Measurements from ENCODE around the gene RGSL1. TPM values are rescaled to one million over a fixed set of nuclear protein-coding genes. Genes with fewer than 3 reads are reported as not detected.

RGSL1 gene
- total RNA-seq, 2 donors from 2014 or later = not detected

DNA sequence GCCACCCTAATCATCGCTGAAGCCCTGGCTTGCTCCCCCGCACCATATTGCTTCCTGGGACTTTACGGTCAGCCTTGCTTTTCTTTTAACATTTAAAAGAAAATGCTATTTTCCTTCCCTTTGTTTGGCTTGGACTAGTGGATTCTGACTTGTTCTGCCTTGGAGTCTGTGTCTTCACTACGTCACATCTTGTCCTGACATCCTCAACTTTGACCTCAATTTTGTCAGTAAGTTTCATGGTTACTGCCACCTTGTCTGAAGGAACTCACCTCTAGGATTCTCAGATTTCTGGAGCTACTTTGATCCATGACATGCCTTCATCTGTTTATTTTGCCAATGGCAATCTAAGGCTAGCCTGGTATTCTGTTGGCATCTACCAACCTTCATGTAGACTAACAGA, 134.8 kb downstream of the RGSL1 start:
- Histone ChIP-seq H3K27me3 (ENCODE audit: control insufficient read depth, insufficient read depth, low read length, poor library complexity, severe bottlenecking) (no peaks in the 10 kb centered on the region), H3K4me1 (ENCODE audit: control insufficient read depth, insufficient read depth, low read length) (peaks cover 3% of the 10 kb centered on the region), H3K36me3 (ENCODE audit: control insufficient read depth, insufficient read depth, low read length) (no peaks in the 10 kb centered on the region), H3K27ac (ENCODE audit: low read depth, low read length) (no peak overlapping the region), H3K9ac (ENCODE audit: extremely low read depth, low read length, poor library complexity, severe bottlenecking) (no peak overlapping the region), H3K9me3 (ENCODE audit: control insufficient read depth, low read length) (no peaks in the 10 kb centered on the region), H3K4me3 (ENCODE audit: low read length) (no peak overlapping the region)
- peaks cover 16% of the 10 kb centered on the region for H3K4me1 Mint-ChIP-seq
- DNase-seq = no peak
- no peaks in the 10 kb centered on the region for H3K27me3 Mint-ChIP-seq (ENCODE audit: insufficient read depth)
- no peak overlapping the region for H3K4me3 Mint-ChIP-seq
- 86 to 95% methylated on average over 2 to 4 of the region's 4 CpGs for WGBS, 2 experiments (ENCODE audit: insufficient coverage in 1 of 2, insufficient read length in 1 of 2)
- no peaks in the 10 kb centered on the region for H3K9me3 Mint-ChIP-seq
- H3K27ac Mint-ChIP-seq = no peak overlapping the region
- H3K36me3 Mint-ChIP-seq (ENCODE audit: low read depth) = peaks cover 9% of the 10 kb centered on the region
- TF ChIP-seq, protein P1, sequence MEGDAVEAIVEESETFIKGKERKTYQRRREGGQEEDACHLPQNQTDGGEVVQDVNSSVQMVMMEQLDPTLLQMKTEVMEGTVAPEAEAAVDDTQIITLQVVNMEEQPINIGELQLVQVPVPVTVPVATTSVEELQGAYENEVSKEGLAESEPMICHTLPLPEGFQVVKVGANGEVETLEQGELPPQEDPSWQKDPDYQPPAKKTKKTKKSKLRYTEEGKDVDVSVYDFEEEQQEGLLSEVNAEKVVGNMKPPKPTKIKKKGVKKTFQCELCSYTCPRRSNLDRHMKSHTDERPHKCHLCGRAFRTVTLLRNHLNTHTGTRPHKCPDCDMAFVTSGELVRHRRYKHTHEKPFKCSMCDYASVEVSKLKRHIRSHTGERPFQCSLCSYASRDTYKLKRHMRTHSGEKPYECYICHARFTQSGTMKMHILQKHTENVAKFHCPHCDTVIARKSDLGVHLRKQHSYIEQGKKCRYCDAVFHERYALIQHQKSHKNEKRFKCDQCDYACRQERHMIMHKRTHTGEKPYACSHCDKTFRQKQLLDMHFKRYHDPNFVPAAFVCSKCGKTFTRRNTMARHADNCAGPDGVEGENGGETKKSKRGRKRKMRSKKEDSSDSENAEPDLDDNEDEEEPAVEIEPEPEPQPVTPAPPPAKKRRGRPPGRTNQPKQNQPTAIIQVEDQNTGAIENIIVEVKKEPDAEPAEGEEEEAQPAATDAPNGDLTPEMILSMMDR (conservative IDR thresholded peaks at IDR 0.05) = no peak

DNA sequence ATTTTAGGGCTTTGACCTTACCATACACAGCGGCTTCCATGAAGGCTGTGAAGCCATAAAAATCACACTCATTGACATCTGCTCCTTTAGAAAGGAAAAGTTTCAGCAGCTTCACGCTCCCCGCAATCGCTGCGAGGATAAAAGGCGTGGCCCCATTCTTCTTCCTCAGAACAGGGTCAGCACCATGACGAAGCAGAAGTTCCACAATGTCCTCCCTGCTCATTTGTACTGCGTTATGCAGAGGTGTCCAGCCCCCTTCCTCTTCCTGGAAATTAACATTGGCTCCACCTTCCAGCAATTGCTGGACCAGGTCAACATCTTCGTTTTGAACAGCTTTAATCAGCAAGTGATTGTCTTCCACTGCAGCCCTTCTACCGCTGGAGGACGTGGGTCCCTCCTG, 136.4 kb downstream of the RGSL1 start:
- H3K36me3 ChIP-seq (ENCODE audit: control insufficient read depth, insufficient read depth, low read length) = no peaks in the 10 kb centered on the region
- no peaks in the 10 kb centered on the region for H3K9me3 Mint-ChIP-seq

DNA sequence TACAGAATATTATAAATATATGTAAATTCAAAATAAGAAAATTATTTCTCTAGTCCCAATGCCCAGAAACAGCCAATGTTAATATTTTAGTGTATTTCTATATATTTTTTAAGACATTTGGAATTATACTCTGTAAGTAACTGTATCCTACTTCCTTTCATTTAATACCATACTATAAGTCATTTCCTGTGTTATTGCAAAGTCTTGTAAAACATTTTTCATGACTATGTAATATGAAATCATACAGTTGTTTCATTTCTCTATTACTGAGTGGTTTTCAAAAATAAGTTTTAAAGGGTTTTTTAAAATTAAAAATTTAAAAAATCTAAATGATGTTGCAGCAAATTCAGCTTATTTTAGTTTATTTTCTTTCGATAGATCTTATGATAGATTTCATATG, 137.1 kb downstream of the RGSL1 start:
- Mint-ChIP-seq H3K4me1 (peaks cover 13% of the 10 kb centered on the region), H3K27ac (no peak overlapping the region), H3K27me3 (ENCODE audit: insufficient read depth) (no peaks in the 10 kb centered on the region), H3K9me3 (no peaks in the 10 kb centered on the region), H3K4me3 (no peak overlapping the region), H3K36me3 (ENCODE audit: low read depth) (no peaks in the 10 kb centered on the region)
- DNase-seq = no peak
- Histone ChIP-seq H3K4me1 (ENCODE audit: control insufficient read depth, insufficient read depth, low read length) (peaks cover 3% of the 10 kb centered on the region), H3K27me3 (ENCODE audit: control insufficient read depth, insufficient read depth, low read length, poor library complexity, severe bottlenecking) (no peaks in the 10 kb centered on the region), H3K36me3 (ENCODE audit: control insufficient read depth, insufficient read depth, low read length) (no peaks in the 10 kb centered on the region), H3K4me3 (ENCODE audit: low read length) (no peak overlapping the region), H3K9ac (ENCODE audit: extremely low read depth, low read length, poor library complexity, severe bottlenecking) (no peak overlapping the region), H3K9me3 (ENCODE audit: control insufficient read depth, low read length) (no peaks in the 10 kb centered on the region), H3K27ac (ENCODE audit: low read depth, low read length) (no peak overlapping the region)
- WGBS, 2 experiments (ENCODE audit: insufficient coverage in 1 of 2, insufficient read length in 1 of 2) = no CpG with 5 or more reads among the region's 1 CpG
- TF ChIP-seq, protein P1 (conservative IDR thresholded peaks at IDR 0.05) = no peak

More for the DNA sequence above, 136.4 kb downstream of the RGSL1 start:
- H3K4me1 Mint-ChIP-seq = peaks cover 13% of the 10 kb centered on the region
- no peak overlapping the region for H3K27ac Mint-ChIP-seq
- TF ChIP-seq, protein P1 (conservative IDR thresholded peaks at IDR 0.05) = no peak
- Histone ChIP-seq H3K27ac (ENCODE audit: low read depth, low read length) (no peak overlapping the region), H3K4me3 (ENCODE audit: low read length) (no peak overlapping the region), H3K4me1 (ENCODE audit: control insufficient read depth, insufficient read depth, low read length) (peaks cover 3% of the 10 kb centered on the region), H3K27me3 (ENCODE audit: control insufficient read depth, insufficient read depth, low read length, poor library complexity, severe bottlenecking) (no peaks in the 10 kb centered on the region), H3K9me3 (ENCODE audit: control insufficient read depth, low read length) (no peaks in the 10 kb centered on the region), H3K9ac (ENCODE audit: extremely low read depth, low read length, poor library complexity, severe bottlenecking) (no peak overlapping the region)
- no peaks in the 10 kb centered on the region for H3K36me3 Mint-ChIP-seq (ENCODE audit: low read depth)
- H3K27me3 Mint-ChIP-seq (ENCODE audit: insufficient read depth) = no peaks in the 10 kb centered on the region
- no peak overlapping the region for H3K4me3 Mint-ChIP-seq
- DNase-seq = no peak
- whole genome bisulfite sequencing, 2 experiments (ENCODE audit: insufficient coverage in 1 of 2, insufficient read length in 1 of 2) = 94 to 96% methylated on average over 10 to 11 of the region's 11 CpGs
